Right lobe of liver (tissue), 4 donors: Measurements from ENCODE around the gene SEMA3E.

Source experiments
- POLR2A ChIP-seq: fragments of 450-650 bp; IDR thresholded peaks from one replicate; pipeline ENCODE4 v1.6.1; 2017; ENCODE audit warnings: antibody characterized with exemption, mild to moderate bottlenecking
- TF ChIP-seq, protein P1 (sequence below), 4 donors: fragments of 200-600 bp in 3 of 4; fragments of 450-650 bp in 1 of 4; IDR thresholded peaks; one replicate each; pipeline versions ENCODE4 v1.5.1 to v1.8.0; 2016 to 2022; ENCODE audit warnings: antibody characterized with exemption in 4 of 4, mild to moderate bottlenecking in 2 of 4
- donor health status: DM: no; HTN: no; CAD: no.
- donor health status: DM: no; HTN: no; CAD: no.
- donor health status: DM: no; HTN: yes; CAD: no.

DNA sequence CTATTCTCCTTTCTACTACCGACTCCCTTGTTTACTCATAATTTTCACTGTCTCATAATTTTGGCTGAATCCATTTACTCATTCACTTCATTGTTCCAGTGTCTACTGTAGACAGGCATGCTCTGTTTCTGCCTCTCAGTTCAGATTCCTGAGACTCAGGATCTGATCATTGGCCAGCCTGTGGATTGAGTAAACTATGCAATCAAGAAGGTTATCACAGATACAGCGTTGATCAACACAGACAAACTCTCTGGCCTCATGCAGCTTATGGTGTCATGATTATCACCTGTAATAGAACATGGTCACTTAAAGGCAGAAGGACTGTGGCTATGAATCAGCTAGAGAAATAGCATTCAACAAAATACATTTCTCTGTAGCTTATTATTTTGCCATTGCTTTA lies 86.0 kb downstream of the SEMA3E start:
- TF ChIP-seq, protein P1, sequence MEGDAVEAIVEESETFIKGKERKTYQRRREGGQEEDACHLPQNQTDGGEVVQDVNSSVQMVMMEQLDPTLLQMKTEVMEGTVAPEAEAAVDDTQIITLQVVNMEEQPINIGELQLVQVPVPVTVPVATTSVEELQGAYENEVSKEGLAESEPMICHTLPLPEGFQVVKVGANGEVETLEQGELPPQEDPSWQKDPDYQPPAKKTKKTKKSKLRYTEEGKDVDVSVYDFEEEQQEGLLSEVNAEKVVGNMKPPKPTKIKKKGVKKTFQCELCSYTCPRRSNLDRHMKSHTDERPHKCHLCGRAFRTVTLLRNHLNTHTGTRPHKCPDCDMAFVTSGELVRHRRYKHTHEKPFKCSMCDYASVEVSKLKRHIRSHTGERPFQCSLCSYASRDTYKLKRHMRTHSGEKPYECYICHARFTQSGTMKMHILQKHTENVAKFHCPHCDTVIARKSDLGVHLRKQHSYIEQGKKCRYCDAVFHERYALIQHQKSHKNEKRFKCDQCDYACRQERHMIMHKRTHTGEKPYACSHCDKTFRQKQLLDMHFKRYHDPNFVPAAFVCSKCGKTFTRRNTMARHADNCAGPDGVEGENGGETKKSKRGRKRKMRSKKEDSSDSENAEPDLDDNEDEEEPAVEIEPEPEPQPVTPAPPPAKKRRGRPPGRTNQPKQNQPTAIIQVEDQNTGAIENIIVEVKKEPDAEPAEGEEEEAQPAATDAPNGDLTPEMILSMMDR (IDR thresholded peaks at IDR 0.05): no peak
- TF ChIP-seq POLR2A: no peak
